Gastrocnemius medialis (tissue), 4 donors: ENCODE measurements around the gene OSBPL2. TPM values are rescaled to one million over a fixed set of nuclear protein-coding genes. Genes with fewer than 3 reads are reported as not detected.

ENCODE experiments used
- ATAC-seq, 2 donors: fragments of 150-250 bp; one replicate each; pipeline ENCODE4 v1.9.1; 2016
- DNase-seq, 2 donors: peaks; one replicate each; pipeline ENCODE4 v3.0.0-alpha.2; 2019
- H3K27ac ChIP-seq, 4 donors: fragments of 200-600 bp; sonication (generic); 1 replicate in 1 of 4; 2 replicates in 3 of 4; pipeline ENCODE4 v1.5.1; 2016 to 2018; ENCODE audit warnings: mild to moderate bottlenecking in 2 of 4, moderate library complexity in 1 of 4
- H3K27me3 ChIP-seq, 3 donors: fragments of 200-600 bp; sonication (generic) in 2 of 3; 1 replicate in 1 of 3; 2 replicates in 2 of 3; pipeline versions ENCODE4 v1.5.1 to v1.6.0; 2016 to 2019; ENCODE audit warnings: mild to moderate bottlenecking in 1 of 3, moderate library complexity in 1 of 3
- H3K36me3 ChIP-seq, 2 donors: fragments of 200-600 bp; sonication (generic) in 1 of 2; one replicate each; pipeline ENCODE4 v1.5.1; 2017 to 2018
- H3K4me1 ChIP-seq, 2 donors: fragments of 200-600 bp; sonication (generic) in 1 of 2; one replicate each; pipeline ENCODE4 v1.5.1; 2016 to 2017; ENCODE audit warnings: mild to moderate bottlenecking in 2 of 2
- H3K4me3 ChIP-seq, 4 donors: fragments of 200-600 bp; sonication (generic) in 3 of 4; 1 replicate in 1 of 4; 2 replicates in 3 of 4; pipeline ENCODE4 v1.5.1; 2016 to 2019; ENCODE audit warnings: mild to moderate bottlenecking in 2 of 4
- H3K9me3 ChIP-seq, 3 donors: fragments of 200-600 bp; sonication (generic) in 2 of 3; 1 replicate in 1 of 3; 2 replicates in 2 of 3; pipeline ENCODE4 v1.5.1; 2016 to 2019
- POLR2A ChIP-seq, 2 donors: fragments of 450-650 bp; IDR thresholded peaks; one replicate each; pipeline ENCODE4 v1.6.1; 2017; ENCODE audit warnings: antibody characterized with exemption in 2 of 2, mild to moderate bottlenecking in 2 of 2, moderate library complexity in 2 of 2
- in situ Hi-C, 4 donors: fragments of 200-750 bp; cut with MboI; loops; one replicate each; pipeline versions ENCODE4 v1.15.0 to v1.8.0; 2017; ENCODE audit warnings: low sequenced_read_pairs in 4 of 4
- intact Hi-C: fragments of 100-400 bp; cut with DNase I; formaldehyde crosslinking; loops from one replicate; pipeline ENCODE4 v1.15.1; 2023; ENCODE audit warnings: low total_unique reads
- total RNA-seq, 4 donors: library from RNA; depleted of rRNA; stranded (reverse); fragments of >200 nt; gene quantifications; one replicate each; pipeline versions ENCODE4 v1.1.0 to v1.2.3, GENCODE V29; 2016
- TF ChIP-seq, protein P1 (sequence below), 5 experiments: fragments of 450-650 bp in 3 of 5; fragments of 200-600 bp in 2 of 5; sonication (generic) in 2 of 5; IDR thresholded peaks in 4 of 5; conservative IDR thresholded peaks in 1 of 5; 1 replicate in 4 of 5; 2 replicates in 1 of 5; pipeline ENCODE4 v1.5.1; 2016 to 2019; ENCODE audit warnings: antibody characterized with exemption in 5 of 5, mild to moderate bottlenecking in 3 of 5, moderate library complexity in 3 of 5

The OSBPL2 gene
- total RNA-seq, 4 donors from 2014 or later = 15.8 to 26.4 (median 19.6) TPM

DNA sequence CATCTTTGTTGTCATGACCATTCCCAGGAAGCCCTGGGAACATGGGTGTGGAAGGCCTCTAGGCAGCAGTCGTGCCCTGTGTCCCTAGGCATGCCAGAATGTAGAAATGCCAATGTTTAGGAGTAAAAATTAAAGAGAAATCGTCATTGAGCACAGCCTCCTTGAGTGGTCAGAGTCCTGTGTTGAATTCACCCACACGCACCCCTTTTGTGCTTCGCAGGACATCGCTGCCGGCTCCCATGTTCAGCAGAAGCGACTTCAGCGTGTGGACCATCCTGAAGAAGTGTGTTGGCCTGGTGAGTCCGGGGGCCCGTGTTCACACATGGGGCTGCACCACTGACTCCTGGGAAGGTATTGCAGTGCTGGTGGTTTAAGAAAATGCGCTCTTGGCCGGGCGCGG, 25.1 kb downstream of the OSBPL2 start:
- no peaks in the 10 kb centered on the region for H3K27me3 ChIP-seq
- no peak overlapping the region for H3K4me3 ChIP-seq
- no peaks in the 10 kb centered on the region for H3K9me3 ChIP-seq
- H3K36me3 ChIP-seq = peaks cover 0 to 47% of the 10 kb centered on the region in 2 donors
- in situ Hi-C loops (no loop called here), intact Hi-C loops (no loop called here)
- peaks cover 28% of the 10 kb centered on the region in 2 donors for H3K4me1 ChIP-seq
- no peak for TF ChIP-seq POLR2A (IDR thresholded peaks at IDR 0.05)
- TF ChIP-seq, protein P1, sequence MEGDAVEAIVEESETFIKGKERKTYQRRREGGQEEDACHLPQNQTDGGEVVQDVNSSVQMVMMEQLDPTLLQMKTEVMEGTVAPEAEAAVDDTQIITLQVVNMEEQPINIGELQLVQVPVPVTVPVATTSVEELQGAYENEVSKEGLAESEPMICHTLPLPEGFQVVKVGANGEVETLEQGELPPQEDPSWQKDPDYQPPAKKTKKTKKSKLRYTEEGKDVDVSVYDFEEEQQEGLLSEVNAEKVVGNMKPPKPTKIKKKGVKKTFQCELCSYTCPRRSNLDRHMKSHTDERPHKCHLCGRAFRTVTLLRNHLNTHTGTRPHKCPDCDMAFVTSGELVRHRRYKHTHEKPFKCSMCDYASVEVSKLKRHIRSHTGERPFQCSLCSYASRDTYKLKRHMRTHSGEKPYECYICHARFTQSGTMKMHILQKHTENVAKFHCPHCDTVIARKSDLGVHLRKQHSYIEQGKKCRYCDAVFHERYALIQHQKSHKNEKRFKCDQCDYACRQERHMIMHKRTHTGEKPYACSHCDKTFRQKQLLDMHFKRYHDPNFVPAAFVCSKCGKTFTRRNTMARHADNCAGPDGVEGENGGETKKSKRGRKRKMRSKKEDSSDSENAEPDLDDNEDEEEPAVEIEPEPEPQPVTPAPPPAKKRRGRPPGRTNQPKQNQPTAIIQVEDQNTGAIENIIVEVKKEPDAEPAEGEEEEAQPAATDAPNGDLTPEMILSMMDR (IDR thresholded peaks at IDR 0.05 in 4 of 5, conservative IDR thresholded peaks at IDR 0.05 in 1 of 5) = no peak
- ATAC-seq (no peak), DNase-seq (no peak)
- no peak overlapping the region for H3K27ac ChIP-seq

DNA sequence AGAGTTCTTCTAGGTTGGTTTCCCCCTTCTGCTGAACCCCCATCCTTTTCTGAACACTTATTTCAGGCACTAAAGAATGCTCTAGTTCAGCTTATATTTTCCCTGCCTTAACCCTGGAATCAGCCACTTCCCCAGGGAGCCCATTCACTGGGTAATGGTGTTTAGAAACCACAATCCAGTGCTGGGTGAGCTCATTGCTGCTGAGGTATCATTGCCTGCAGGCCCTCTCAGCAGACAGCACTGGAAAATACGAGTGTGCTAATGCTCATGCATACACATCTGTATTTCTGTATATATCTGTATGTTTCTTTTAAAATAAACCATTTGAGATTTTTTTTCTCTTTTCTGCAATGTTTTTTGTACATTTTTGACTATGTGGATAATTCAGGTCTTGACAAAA, 27.0 kb downstream of the OSBPL2 start:
- peak overlapping the region in 1 of 4 donors; percentile 94 for H3K27ac ChIP-seq
- H3K36me3 ChIP-seq = peaks cover 0 to 47% of the 10 kb centered on the region in 2 donors

DNA sequence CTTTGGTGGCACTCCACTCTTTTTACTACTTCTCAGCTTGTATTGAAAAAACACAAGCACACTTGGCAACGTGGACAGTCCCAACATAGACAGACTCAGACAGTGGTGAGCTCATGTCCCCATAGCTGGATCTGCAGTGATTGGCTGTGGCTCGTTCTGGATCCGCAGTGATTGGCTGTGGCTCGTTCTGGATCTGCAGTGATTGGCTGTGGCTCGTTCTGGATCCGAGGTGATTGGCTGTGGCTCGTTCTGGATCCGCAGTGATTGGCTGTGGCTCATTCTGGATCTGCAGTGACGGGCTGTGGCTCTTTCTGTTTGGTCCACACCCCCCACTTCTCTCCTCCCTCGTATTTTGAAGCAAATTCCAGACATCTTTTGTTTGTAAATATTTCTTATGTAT, 28.0 kb downstream of the OSBPL2 start:
- H3K4me3 ChIP-seq = no peak overlapping the region
- H3K27me3 ChIP-seq = no peaks in the 10 kb centered on the region
- intact Hi-C loops = no loop called here
- peaks cover 0 to 44% of the 10 kb centered on the region in 2 donors for H3K36me3 ChIP-seq
- no peak for TF ChIP-seq POLR2A (IDR thresholded peaks at IDR 0.05)
- in situ Hi-C loops = no loop called here
- peak in 1 of 2 donors; percentile 55 for DNase-seq
- H3K27ac ChIP-seq = peak overlapping the region; percentile 90 to 97 (median 95)
- ATAC-seq = no peak
- no peaks in the 10 kb centered on the region for H3K9me3 ChIP-seq
- H3K4me1 ChIP-seq = peaks cover 24% of the 10 kb centered on the region in 2 donors

More for the DNA sequence above, 27.0 kb downstream of the OSBPL2 start:
- in situ Hi-C loops (no loop called here), intact Hi-C loops (no loop called here)
- no peak for TF ChIP-seq POLR2A (IDR thresholded peaks at IDR 0.05)
- TF ChIP-seq, protein P1 (IDR thresholded peaks at IDR 0.05 in 4 of 5, conservative IDR thresholded peaks at IDR 0.05 in 1 of 5) = no peak
- Histone ChIP-seq H3K27me3 (no peaks in the 10 kb centered on the region), H3K4me1 (peaks cover 24% of the 10 kb centered on the region in 2 donors), H3K9me3 (no peaks in the 10 kb centered on the region), H3K4me3 (no peak overlapping the region)
- DNase-seq (no peak), ATAC-seq (no peak)

DNA sequence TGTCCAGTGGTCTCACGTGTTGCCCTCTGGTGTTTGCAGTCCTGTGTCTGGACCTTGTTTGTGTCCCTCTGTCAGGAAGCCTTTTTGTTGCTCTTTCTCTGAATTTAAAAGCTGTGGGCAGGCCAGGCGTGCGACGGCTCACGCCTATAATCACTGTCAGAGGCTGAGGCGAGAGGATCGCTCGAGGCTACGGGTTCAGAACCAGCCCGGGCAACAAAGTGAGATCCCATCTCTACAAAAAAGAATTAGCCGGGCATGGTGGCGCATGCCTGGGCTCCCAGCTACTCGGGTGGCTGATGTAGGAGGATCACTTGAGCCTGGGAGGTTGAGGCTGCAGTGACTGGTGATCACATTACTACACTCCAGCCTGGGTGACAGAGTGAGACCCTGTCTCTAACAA, 28.5 kb downstream of the OSBPL2 start:
- DNase-seq (no peak), ATAC-seq (peak in 1 of 2 donors; percentile 15)
- in situ Hi-C loops (no loop called here), intact Hi-C loops (no loop called here)
- Histone ChIP-seq H3K4me1 (peaks cover 24% of the 10 kb centered on the region in 2 donors), H3K27ac (peak overlapping the region; percentile 90 to 97 (median 95)), H3K4me3 (no peak overlapping the region), H3K9me3 (no peaks in the 10 kb centered on the region), H3K36me3 (peaks cover 0 to 40% of the 10 kb centered on the region in 2 donors), H3K27me3 (no peaks in the 10 kb centered on the region)
- TF ChIP-seq, protein P1 (IDR thresholded peaks at IDR 0.05 in 4 of 5, conservative IDR thresholded peaks at IDR 0.05 in 1 of 5) = no peak
- TF ChIP-seq POLR2A (IDR thresholded peaks at IDR 0.05) = no peak

DNA sequence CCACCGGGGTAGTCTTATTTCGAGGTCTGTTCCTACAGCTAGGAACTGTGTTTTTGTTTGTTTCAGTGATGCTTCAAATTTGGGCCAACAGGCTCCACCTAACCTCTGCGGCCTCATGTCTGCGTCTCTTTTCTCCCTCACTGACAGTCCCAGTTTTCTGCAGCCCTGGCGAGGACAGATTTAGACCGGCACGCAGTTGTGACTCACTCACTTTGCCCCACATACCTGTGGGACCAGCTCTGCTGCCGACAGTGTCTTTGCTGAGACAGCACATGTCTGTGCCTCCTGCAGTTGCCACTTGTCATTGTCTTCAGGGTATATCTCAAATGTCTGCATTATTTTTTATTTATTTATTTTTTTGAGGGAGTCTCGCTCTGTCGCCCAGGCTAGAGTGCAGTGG, 29.2 kb downstream of the OSBPL2 start:
- Histone ChIP-seq H3K4me3 (no peak overlapping the region), H3K27me3 (no peaks in the 10 kb centered on the region), H3K9me3 (no peaks in the 10 kb centered on the region), H3K36me3 (peaks cover 0 to 40% of the 10 kb centered on the region in 2 donors), H3K4me1 (peaks cover 24% of the 10 kb centered on the region in 2 donors), H3K27ac (peak overlapping the region; percentile 90 to 97 (median 95))
- intact Hi-C loops (no loop called here), in situ Hi-C loops (no loop called here)
- peak; percentile 45 to 79 for TF ChIP-seq POLR2A (IDR thresholded peaks at IDR 0.05)
- TF ChIP-seq, protein P1 (IDR thresholded peaks at IDR 0.05 in 4 of 5, conservative IDR thresholded peaks at IDR 0.05 in 1 of 5) = no peak
- ATAC-seq = peak; percentile 96
- peak; percentile 92 to 94 for DNase-seq
